ENCODE data around the gene PEX12. TPM values are rescaled to one million over a fixed set of nuclear protein-coding genes. Genes with fewer than 3 reads are reported as not detected.
"Not testable (repeated sequence)": the region's sequence is repeated elsewhere in the genome, so short reads cannot be mapped to it uniquely, and the experiment has no call there.

PEX12 gene
- total RNA-seq, 1 donor from 2014 or later = 8.7 TPM

DNA sequence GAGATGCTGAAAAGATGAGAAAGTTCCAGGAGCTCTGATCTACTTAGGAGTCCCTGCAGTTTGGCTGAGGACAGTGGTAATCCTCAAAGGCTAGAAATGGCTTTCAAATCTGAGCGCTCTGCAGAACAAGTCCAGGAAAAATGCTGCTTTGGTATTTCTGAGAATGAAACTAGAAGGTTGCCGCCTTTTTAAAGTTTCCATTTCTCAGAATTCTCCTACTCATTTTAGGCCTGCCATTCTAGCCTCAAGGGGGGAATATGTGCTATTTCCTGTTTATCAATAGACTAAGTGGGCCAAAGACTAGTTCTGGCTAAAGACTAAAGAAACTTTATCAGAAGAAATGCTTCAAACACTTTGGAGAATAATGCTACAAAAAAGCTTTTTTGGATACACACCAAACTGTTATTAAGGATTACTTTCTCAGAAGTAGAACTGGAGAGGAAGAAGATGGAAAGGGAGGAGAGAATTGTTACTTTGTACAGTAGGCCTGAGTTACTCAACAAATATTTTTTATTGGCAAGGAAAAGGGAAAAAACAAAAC lies 40.7 kb downstream of the PEX12 start, which contains the start of gene SLFN12L:
Gene SLFN12L (minus strand): TSS at position 78 of the 541 bp plus-strand sequence. CDS start 15,314 bp downstream, outside the sequence.
- DNase-seq = no peak
- intact Hi-C loops (cut with micrococcal nuclease) = loop anchor here (10.0 kb wide), 1 partner anchor 363 kb away; no protein-coding TSS in a partner anchor

DNA sequence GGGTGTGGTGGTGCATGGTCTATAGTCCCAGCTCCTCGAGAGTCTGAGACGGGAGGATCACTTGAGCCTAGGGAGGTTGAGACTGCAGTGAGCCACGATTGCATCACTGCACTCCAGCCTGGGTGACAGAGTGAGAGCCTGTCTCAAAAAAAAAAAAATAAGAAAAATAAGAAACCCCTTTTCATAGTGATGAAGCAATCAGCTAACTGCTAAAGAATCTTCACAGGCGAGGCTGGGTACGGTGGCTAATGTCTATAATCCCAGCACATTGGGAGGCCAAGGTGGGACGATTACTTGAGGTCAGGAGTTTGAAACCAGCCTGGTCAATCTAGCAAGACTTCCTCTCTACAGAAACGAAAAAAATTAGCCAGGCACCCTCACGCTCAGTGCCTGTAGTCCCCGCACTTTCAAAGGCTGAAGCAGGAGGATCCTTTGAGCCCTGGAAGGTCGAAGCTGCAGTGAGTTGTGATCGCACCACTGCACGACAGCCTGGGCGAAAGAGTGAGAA lies 41.7 kb downstream of the PEX12 start:
- Histone ChIP-seq H3K27me3 (ENCODE audit: low read depth) (no peaks in the 10 kb centered on the region), H3K4me3 (no peak overlapping the region), H3K27ac (replicated peaks) (peak overlapping the region; percentile 68), H3K9me3 (replicated peaks) (no peaks in the 10 kb centered on the region), H3K36me3 (no peaks in the 10 kb centered on the region), H3K4me1 (peaks cover 34% of the 10 kb centered on the region)
- no peak for DNase-seq
- intact Hi-C loops (cut with micrococcal nuclease) = loop anchor here (10.0 kb wide), 1 partner anchor 362 kb away; no protein-coding TSS in a partner anchor
- TF ChIP-seq, protein P1, sequence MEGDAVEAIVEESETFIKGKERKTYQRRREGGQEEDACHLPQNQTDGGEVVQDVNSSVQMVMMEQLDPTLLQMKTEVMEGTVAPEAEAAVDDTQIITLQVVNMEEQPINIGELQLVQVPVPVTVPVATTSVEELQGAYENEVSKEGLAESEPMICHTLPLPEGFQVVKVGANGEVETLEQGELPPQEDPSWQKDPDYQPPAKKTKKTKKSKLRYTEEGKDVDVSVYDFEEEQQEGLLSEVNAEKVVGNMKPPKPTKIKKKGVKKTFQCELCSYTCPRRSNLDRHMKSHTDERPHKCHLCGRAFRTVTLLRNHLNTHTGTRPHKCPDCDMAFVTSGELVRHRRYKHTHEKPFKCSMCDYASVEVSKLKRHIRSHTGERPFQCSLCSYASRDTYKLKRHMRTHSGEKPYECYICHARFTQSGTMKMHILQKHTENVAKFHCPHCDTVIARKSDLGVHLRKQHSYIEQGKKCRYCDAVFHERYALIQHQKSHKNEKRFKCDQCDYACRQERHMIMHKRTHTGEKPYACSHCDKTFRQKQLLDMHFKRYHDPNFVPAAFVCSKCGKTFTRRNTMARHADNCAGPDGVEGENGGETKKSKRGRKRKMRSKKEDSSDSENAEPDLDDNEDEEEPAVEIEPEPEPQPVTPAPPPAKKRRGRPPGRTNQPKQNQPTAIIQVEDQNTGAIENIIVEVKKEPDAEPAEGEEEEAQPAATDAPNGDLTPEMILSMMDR (IDR thresholded peaks at IDR 0.05; ENCODE audit: borderline replicate concordance) = no peak

More for the DNA sequence above, 40.7 kb downstream of the PEX12 start, which contains the start of gene SLFN12L:
- H3K4me3 ChIP-seq = no peak within 1 kb of the TSS
- no peaks in the 10 kb centered on the region for H3K36me3 ChIP-seq
- no peaks in the 10 kb centered on the region for H3K27me3 ChIP-seq (ENCODE audit: low read depth)
- no peaks in the 10 kb centered on the region for H3K9me3 ChIP-seq (replicated peaks)
- H3K27ac ChIP-seq (replicated peaks) = peak within 1 kb of the TSS; percentile 68
- TF ChIP-seq, protein P1 (IDR thresholded peaks at IDR 0.05; ENCODE audit: borderline replicate concordance) = no peak
- H3K4me1 ChIP-seq = peaks cover 34% of the 10 kb centered on the region

DNA sequence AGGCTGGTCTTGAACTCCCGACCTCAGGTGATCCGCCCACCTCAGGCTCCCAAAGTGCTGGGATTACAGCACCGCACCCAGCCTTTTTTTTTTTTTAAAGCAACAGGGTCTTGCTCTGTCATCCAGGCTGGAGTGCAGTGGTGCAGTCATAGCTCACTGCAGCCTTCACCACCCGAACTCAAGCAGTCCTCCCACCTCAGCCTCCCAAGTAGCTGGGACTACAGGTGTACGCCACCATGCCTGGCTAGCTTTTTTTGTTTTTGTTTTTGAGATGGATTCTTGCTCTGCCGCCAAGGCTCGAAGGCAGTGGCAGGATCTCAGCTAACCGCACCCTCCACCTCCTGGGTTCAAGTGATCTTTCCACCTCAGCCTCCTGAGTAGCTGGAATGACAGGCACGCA lies 43.0 kb downstream of the PEX12 start:
- not testable (repeated sequence) for H3K9me3 ChIP-seq (replicated peaks); H3K27ac ChIP-seq (replicated peaks); H3K27me3 ChIP-seq (ENCODE audit: low read depth); DNase-seq; H3K4me3 ChIP-seq; H3K36me3 ChIP-seq
- H3K4me1 ChIP-seq = peaks cover 31% of the 10 kb centered on the region
- intact Hi-C loops (cut with micrococcal nuclease) = loop anchor here (10.0 kb wide), 1 partner anchor 361 kb away; no protein-coding TSS in a partner anchor

DNA sequence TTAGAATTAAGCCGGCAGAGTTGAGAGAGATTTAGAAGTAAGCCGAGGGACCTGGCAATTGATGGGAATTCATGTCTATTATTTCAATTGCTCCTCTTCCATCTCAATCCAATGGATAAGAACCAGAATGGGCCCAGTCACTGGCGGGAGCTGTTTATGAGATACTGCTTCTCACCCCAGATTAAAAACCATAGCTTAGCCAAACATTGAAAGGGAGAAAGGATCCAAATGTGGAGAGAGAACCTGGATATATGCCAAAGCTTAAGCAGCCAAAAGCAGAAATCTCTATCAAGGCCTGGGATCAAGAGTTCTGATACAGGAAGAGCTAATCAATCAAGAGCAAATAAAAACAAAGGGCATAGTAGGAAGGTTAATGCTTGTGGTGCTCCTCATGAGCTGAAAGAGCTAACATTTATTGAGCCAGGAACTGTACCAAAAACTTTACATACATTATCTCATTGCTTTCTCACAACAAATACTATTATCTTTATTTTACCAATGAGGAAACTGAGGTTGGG lies 43.7 kb downstream of the PEX12 start:
- Histone ChIP-seq H3K27ac (replicated peaks) (no peak overlapping the region), H3K9me3 (replicated peaks) (no peaks in the 10 kb centered on the region), H3K27me3 (ENCODE audit: low read depth) (no peaks in the 10 kb centered on the region), H3K36me3 (no peaks in the 10 kb centered on the region), H3K4me3 (no peak overlapping the region), H3K4me1 (peaks cover 24% of the 10 kb centered on the region)
- intact Hi-C loops (cut with micrococcal nuclease) = loop anchor here (5.0 to 10.0 kb wide), 2 partner anchors 222 to 360 kb away; no protein-coding TSS in a partner anchor
- TF ChIP-seq, protein P1 (IDR thresholded peaks at IDR 0.05; ENCODE audit: borderline replicate concordance) = no peak
- DNase-seq = no peak

DNA sequence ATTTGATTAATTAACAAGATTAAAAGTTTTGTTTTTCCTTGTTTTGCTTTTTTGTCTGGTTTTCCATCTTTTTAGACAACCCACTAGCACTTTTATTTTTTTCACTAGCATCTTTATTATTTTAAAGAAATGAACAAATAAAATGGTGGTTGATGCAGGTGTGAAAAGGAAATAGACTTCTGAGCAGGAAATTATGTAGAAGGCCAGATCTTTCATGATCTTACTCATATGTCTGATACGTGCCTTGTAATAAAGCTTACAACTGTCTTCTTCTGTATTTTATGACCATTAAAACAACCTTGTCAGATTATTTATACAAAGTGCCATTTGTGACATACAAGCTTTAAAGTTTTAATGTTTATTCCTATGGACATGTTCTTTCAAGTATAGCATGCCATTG lies 47.2 kb downstream of the PEX12 start:
- DNase-seq = no peak
- no peak overlapping the region for H3K27ac ChIP-seq (replicated peaks)
- intact Hi-C loops (cut with micrococcal nuclease) = loop anchor here (5.0 to 10.0 kb wide), 2 partner anchors 219 to 356 kb away; no protein-coding TSS in a partner anchor

More for the DNA sequence above, 47.2 kb downstream of the PEX12 start:
- Histone ChIP-seq H3K4me3 (no peak overlapping the region), H3K27me3 (ENCODE audit: low read depth) (no peaks in the 10 kb centered on the region), H3K36me3 (no peaks in the 10 kb centered on the region), H3K9me3 (replicated peaks) (peaks cover 4% of the 10 kb centered on the region), H3K4me1 (no peaks in the 10 kb centered on the region)
- TF ChIP-seq, protein P1 (IDR thresholded peaks at IDR 0.05; ENCODE audit: borderline replicate concordance) = no peak
